Fibroblast of lung (primary cell): Measurements from ENCODE around the gene GPD1. TPM values are rescaled to one million over a fixed set of nuclear protein-coding genes. Genes with fewer than 3 reads are reported as not detected.

ENCODE experiments used
- DNase-seq, 2 donors: peaks; one replicate each; pipeline versions ENCODE4 v3.0.0 to v3.0.0-alpha.2; 2010; ENCODE audit warnings: low read depth in 2 of 2
- H2AFZ ChIP-seq: 2 replicates; pipeline ENCODE4 v1.5.1; 2012; ENCODE audit warnings: low read length, control low read depth, inconsistent platforms
- H3K27ac ChIP-seq: 2 replicates; pipeline ENCODE4 v1.5.1; 2011; ENCODE audit warnings: low read length, control low read depth; ENCODE audit not compliant: insufficient read depth
- H3K27me3 ChIP-seq: 2 replicates; pipeline ENCODE4 v1.5.1; 2011; ENCODE audit warnings: mild to moderate bottlenecking, low read length; ENCODE audit not compliant: control insufficient read depth, insufficient read depth
- H3K36me3 ChIP-seq: 2 replicates; pipeline ENCODE4 v1.5.1; 2011; ENCODE audit warnings: low read length; ENCODE audit not compliant: control insufficient read depth, insufficient read depth
- H3K4me1 ChIP-seq: 2 replicates; pipeline ENCODE4 v1.5.1; 2011; ENCODE audit warnings: low read length; ENCODE audit not compliant: control insufficient read depth, insufficient read depth; ENCODE audit errors: extremely low read depth
- H3K4me2 ChIP-seq: 2 replicates; pipeline ENCODE4 v1.5.1; 2011; ENCODE audit warnings: low read length, control low read depth; ENCODE audit not compliant: insufficient read depth; ENCODE audit errors: extremely low read depth
- H3K4me3 ChIP-seq, 4 experiments: fragments of 200-600 bp in 1 of 4; sonication (generic) in 1 of 4; replicated peaks in 1 of 4; 2 replicates each; pipeline ENCODE4 v1.5.1; 2011 to 2016; ENCODE audit warnings: low read length in 4 of 4, low read depth in 3 of 4, mild to moderate bottlenecking in 3 of 4, control low read depth in 2 of 4, inconsistent platforms in 1 of 4, mixed read lengths in 1 of 4; ENCODE audit not compliant: insufficient read depth in 1 of 4; ENCODE audit errors: control extremely low read depth in 1 of 4
- H3K79me2 ChIP-seq: 2 replicates; pipeline ENCODE4 v1.5.1; 2012; ENCODE audit warnings: mild to moderate bottlenecking, low read length, inconsistent platforms; ENCODE audit not compliant: control insufficient read depth, insufficient read depth
- H3K9ac ChIP-seq: 2 replicates; pipeline ENCODE4 v1.5.1; 2011; ENCODE audit warnings: mild to moderate bottlenecking, low read length, control low read depth; ENCODE audit not compliant: insufficient read depth
- H3K9me3 ChIP-seq: 2 replicates; pipeline ENCODE4 v1.5.1; 2012; ENCODE audit warnings: low read depth, low read length; ENCODE audit not compliant: control insufficient read depth, insufficient read depth
- H4K20me1 ChIP-seq: 2 replicates; pipeline ENCODE4 v1.5.1; 2011; ENCODE audit warnings: low read length; ENCODE audit not compliant: control insufficient read depth, insufficient read depth; ENCODE audit errors: extremely low read depth
- EZH2 ChIP-seq: IDR thresholded peaks from 2 replicates; pipeline ENCODE4 v1.5.1; 2012; ENCODE audit warnings: low read length, control low read depth, mild to moderate bottlenecking; ENCODE audit errors: missing control alignments
- polyA plus RNA-seq, 2 donors: library from polyadenylated mRNA; depleted of rRNA in 1 of 2; stranded (reverse) in 1 of 2; unstranded in 1 of 2; fragments of >200 nt; gene quantifications; 2 replicates each; pipeline ENCODE4 v1.2.1, GENCODE V29; 2011 to 2012; ENCODE audit warnings: missing spikeins in 1 of 2
- total RNA-seq: library from RNA; depleted of rRNA; stranded (reverse); fragments of >200 nt; gene quantifications from 2 replicates; pipeline ENCODE4 v1.2.1, GENCODE V29; 2014
- TF ChIP-seq, protein P1 (sequence below), 2 donors: IDR thresholded peaks in 1 of 2; conservative IDR thresholded peaks in 1 of 2; 1 replicate in 1 of 2; 2 replicates in 1 of 2; pipeline ENCODE4 v1.5.1; 2011 to 2012; ENCODE audit warnings: low read length in 2 of 2, control low read depth in 1 of 2, inconsistent platforms in 1 of 2, low read depth in 1 of 2, mild to moderate bottlenecking in 1 of 2

Gene GPD1
- total and polyA plus RNA-seq, 2 donors (not counting 1 experiment from before 2014, with no cell fraction given), result under 0.01 to 0.03 TPM

GRCh38 chr12:50102131-50102531 is 1.7 kb upstream of the GPD1 start:
- H3K9me3 ChIP-seq, result no peaks in the 10 kb centered on the region
- peaks cover 5% of the 10 kb centered on the region for H3K4me1 ChIP-seq
- H3K36me3 ChIP-seq, result peaks cover 12% of the 10 kb centered on the region
- H3K4me2 ChIP-seq, result no peak overlapping the region
- no peak overlapping the region for H3K27ac ChIP-seq
- H2AFZ ChIP-seq, result no peak overlapping the region
- H3K79me2 ChIP-seq, result no peaks in the 10 kb centered on the region
- H3K4me3 ChIP-seq, result no peak overlapping the region
- H3K27me3 ChIP-seq, result peaks cover 2% of the 10 kb centered on the region
- TF ChIP-seq, protein P1, sequence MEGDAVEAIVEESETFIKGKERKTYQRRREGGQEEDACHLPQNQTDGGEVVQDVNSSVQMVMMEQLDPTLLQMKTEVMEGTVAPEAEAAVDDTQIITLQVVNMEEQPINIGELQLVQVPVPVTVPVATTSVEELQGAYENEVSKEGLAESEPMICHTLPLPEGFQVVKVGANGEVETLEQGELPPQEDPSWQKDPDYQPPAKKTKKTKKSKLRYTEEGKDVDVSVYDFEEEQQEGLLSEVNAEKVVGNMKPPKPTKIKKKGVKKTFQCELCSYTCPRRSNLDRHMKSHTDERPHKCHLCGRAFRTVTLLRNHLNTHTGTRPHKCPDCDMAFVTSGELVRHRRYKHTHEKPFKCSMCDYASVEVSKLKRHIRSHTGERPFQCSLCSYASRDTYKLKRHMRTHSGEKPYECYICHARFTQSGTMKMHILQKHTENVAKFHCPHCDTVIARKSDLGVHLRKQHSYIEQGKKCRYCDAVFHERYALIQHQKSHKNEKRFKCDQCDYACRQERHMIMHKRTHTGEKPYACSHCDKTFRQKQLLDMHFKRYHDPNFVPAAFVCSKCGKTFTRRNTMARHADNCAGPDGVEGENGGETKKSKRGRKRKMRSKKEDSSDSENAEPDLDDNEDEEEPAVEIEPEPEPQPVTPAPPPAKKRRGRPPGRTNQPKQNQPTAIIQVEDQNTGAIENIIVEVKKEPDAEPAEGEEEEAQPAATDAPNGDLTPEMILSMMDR (conservative IDR thresholded peaks at IDR 0.05 in 1 of 2, IDR thresholded peaks at IDR 0.05 in 1 of 2; ENCODE audit: low read depth in 1 of 2, low read length in 2 of 2), result no peak
- TF ChIP-seq EZH2, result no peak
- no peak overlapping the region for H3K9ac ChIP-seq
- no peak for DNase-seq
- no peaks in the 10 kb centered on the region for H4K20me1 ChIP-seq

DNA sequence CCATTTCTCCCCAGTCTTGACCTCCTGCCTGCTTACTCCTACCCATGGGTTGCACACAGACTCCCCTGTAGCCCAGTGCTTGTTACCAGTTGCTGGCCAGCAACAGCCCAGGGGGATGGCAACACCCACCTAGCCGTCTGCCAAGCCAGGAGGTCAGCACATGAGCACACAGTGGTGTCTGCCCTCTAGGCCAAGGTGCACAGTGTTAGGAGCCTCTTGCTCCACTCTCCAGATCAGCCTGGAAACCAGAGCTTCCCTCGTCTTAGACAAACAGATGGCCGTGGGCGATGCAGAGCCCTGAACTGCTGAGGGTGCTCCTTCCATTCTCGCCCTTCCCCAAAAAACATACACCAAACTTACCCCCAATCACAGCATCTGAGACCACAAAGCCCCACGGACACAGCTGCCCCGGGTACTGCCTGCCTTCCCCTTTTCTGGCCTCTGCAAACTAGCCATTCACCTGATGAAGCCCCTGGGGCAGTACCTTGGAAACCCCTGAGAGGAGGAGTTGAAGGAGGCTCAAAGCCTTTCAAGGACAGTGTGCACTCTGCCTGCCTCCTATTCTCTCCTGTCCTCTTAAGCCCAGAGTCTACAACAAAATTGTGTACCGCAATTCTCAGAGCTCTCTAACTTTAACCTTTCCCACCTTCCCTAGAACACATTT is 1.0 kb upstream of the GPD1 start:
- H4K20me1 ChIP-seq, result no peaks in the 10 kb centered on the region
- no peak for DNase-seq
- H2AFZ ChIP-seq, result no peak overlapping the region
- H3K9me3 ChIP-seq, result no peaks in the 10 kb centered on the region
- H3K4me2 ChIP-seq, result no peak overlapping the region
- peaks cover 12% of the 10 kb centered on the region for H3K36me3 ChIP-seq
- no peaks in the 10 kb centered on the region for H3K79me2 ChIP-seq
- H3K9ac ChIP-seq, result no peak overlapping the region
- TF ChIP-seq, protein P1 (conservative IDR thresholded peaks at IDR 0.05 in 1 of 2, IDR thresholded peaks at IDR 0.05 in 1 of 2; ENCODE audit: low read depth in 1 of 2, low read length in 2 of 2), result no peak
- no peak for TF ChIP-seq EZH2
- H3K27ac ChIP-seq, result no peak overlapping the region
- H3K27me3 ChIP-seq, result peaks cover 2% of the 10 kb centered on the region
- no peak overlapping the region for H3K4me3 ChIP-seq
- peaks cover 5% of the 10 kb centered on the region for H3K4me1 ChIP-seq

DNA sequence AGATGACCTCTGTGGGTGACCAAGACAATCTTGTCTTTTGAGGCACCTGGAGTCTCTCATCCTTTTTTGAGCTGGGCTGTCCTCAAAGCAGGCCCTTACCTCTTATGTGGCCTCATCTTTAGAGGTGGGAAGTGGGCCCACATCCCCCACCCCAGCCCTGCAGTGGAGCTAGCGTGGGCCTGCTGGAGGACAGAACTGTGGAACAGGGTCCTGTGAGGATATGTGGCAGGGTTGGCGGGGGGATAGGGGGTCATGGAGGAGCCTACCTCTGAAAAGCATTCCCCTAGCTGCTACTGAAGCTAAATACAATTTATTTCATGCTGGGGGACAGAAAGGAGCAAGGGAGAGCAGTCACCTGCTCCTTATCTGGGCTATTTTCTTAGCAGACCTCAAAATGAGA is 457 bp upstream of the GPD1 start:
- Histone ChIP-seq H3K4me2 (no peak overlapping the region), H3K79me2 (no peaks in the 10 kb centered on the region), H3K4me1 (peaks cover 5% of the 10 kb centered on the region), H3K9ac (no peak overlapping the region), H2AFZ (no peak overlapping the region), H3K27ac (no peak overlapping the region), H3K9me3 (no peaks in the 10 kb centered on the region), H3K27me3 (peaks cover 2% of the 10 kb centered on the region), H3K4me3 (no peak overlapping the region), H3K36me3 (peaks cover 12% of the 10 kb centered on the region), H4K20me1 (no peaks in the 10 kb centered on the region)
- DNase-seq, result no peak
- TF ChIP-seq EZH2, result no peak
- TF ChIP-seq, protein P1 (conservative IDR thresholded peaks at IDR 0.05 in 1 of 2, IDR thresholded peaks at IDR 0.05 in 1 of 2; ENCODE audit: low read depth in 1 of 2, low read length in 2 of 2), result no peak
